ENCODE measurements around the gene FAM53B.
"Not testable (repeated sequence)": the region's sequence is repeated elsewhere in the genome, so short reads cannot be mapped to it uniquely, and the experiment has no call there.

Gene FAM53B

GRCh38 chr10:124595143-124595883 lies 148.9 kb downstream of the FAM53B start:
- no peak for DNase-seq

DNA sequence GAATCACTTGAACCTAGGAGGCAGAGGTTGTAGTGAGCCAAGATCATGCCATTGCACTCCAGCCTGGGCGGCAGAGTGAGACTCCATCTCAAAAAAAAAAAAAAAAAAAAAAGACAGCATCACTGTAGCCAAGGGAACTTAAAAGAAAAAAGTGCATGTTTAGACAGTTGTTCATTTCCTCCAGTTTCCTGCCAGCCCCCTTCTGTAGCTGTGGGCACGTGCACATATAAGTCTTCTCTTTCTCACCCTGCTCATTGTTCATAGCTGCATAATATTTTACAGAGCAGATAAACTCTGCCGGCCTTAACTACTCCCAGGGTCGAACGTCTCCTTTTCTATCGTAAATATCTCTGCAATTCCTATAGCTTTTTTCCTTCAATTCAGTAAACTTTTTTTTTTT lies 149.9 kb downstream of the FAM53B start:
- no peak for DNase-seq

- no peak for DNase-seq
Observed at GRCh38 chr10:124593431-124593985, 150.7 kb downstream of the FAM53B start.

- DNase-seq = no peak
Observed at GRCh38 chr10:124592736-124593430, 151.3 kb downstream of the FAM53B start.

GRCh38 chr10:124592101-124592500 lies 152.1 kb downstream of the FAM53B start:
- DNase-seq = no peak

- DNase-seq = no peak
Observed at GRCh38 chr10:124591123-124591495, 153.1 kb downstream of the FAM53B start.

DNA sequence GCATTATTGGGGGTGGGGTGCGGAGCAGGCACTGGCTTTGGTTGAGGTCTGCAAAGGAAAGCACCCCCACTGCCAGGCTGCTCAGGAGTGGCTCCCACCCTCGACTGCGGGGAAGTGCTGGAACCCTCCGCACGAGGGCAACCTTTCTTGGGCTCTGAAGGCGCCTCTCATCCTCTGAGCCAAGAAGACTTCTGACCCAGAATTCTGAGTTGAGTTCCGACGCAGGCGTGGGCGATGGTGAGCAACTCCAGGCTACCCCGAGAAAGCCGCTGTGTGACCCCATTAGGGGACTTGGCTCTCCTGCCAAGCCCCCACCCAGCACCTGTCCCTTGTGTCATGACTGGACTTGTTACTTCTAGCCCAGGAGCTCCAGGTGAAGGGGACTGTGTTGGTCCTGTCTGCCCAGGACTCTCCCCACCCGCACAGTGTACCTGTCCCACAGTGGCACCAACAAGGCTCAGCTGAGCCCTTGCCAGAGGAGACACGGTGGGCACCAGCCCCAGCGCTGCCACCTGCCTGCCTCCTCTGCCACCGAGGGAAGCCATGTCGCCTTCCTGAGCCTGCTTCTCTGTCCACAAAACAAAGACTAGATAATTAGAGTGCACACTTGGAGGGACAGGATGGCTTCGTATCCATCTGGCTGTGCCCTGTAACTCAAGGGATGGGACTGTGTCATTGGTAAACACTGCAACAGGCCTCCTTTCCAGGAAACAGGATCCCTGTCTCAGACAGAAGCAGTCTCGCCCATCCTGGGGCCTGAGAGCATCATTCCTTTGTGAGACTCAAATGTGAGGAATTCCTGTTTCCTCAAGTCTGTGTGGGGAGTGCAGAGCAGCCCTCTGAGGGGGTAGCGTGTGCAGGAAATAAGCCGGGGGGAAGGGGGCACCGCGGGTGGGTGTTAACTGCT lies 153.7 kb downstream of the FAM53B start:
- no peak for DNase-seq

DNA sequence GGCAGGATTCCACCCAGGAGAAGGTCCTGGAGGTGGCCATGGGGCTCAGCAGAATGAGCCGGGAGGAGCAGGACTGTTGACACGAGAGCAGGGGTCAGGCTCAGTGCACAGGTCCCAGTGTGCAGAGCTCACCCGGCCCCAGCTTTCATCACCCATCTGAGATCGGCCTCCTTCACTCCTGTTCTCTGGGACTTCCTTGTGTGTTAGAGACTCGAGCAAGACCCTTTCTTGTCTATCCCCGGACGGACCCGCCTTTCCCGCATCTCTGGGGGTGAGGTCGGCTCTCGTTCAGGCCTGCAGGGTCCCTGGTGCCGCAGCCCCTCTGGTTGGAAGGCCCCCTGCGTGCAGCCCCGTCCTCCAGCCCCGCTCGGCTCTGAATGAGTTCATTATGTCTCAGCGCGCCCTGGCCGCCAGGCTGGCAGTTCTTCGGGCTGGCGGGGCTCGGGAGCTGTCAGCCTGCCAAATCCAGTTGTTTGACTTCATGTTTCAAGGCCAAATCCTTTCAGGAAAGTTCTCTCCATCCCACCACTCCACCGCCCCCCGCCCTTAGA lies 154.6 kb downstream of the FAM53B start:
- DNase-seq = no peak

DNA sequence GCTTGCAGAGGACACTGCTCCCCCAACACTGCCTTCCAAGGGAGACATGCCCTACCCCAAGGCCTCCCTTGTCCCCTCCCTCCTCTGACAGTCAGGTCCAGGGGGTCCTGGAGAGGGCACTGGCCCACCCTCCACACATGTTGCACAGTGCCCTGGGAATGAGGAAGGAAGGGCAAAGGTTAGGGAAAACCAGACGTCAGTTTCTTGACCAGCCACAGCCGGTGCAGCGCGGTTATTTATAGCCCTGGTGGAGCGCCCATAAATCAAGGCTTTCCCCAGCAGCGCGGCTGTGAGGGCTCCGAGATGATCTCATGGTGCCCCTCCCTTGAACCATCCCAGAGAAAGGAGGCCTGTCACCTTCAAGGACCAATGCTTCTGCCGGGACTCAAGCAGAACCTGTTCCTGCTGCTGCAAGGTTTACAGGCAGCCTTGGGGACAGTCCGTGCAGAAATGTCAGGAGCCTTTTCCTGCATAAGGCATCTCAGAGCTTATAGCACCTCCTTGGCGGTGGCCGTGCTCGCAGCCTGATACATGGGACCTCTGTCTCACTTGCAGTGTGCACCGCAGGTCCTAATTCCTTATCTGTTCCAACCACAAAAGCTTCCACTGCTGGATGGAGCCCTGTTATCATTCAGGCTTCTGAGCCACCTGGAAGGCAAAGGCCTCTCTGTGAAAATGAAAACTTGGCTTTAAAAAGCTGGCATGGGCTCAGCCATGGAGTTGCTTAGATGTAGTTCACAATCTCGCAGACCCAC lies 155.3 kb downstream of the FAM53B start:
- no peak for DNase-seq

DNA sequence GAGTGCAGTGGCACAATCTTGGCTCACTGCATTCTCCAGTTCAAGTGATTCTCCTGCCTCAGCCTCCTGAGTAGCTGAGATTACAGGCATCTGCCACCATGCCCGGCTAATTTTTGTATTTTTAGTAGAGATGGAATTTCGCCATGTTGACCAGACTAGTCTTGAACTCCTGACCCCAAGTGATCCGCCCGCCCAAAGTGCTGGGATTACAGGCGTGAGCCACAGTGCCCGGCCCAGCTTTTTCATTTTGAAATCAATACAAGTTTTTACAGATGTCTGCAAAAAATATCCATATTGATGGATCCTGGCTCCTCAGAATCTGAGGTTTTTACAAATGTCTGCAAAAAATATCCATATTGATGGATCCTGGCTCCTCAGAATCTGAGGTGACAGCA lies 155.8 kb downstream of the FAM53B start:
- DNase-seq = not testable (repeated sequence)

- DNase-seq = no peak
Observed at GRCh38 chr10:124587811-124588211, 156.4 kb downstream of the FAM53B start.

- DNase-seq = no peak
Observed at GRCh38 chr10:124586142-124586541, 158.0 kb downstream of the FAM53B start.

DNA sequence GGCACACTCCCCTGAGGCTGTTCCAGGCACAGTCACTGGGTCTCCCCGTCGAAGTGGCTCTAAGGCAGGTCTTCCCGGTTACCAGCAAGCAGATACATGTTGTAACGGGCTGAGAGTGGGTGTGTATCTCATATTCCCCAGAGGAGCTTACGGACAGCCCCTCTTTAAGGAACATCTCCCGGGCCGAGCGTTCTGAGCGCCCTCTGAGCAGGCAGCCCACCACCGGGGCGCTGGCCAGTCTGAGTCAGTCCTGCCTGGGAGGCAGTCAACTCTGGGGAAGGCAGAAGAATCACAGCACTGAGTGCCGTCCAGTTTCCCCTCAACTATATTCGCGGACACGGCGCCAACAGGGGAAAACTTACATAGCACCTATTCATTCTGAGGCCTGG lies 165.2 kb downstream of the FAM53B start:
- DNase-seq = no peak

GRCh38 chr10:124578231-124579010 lies 165.8 kb downstream of the FAM53B start:
- DNase-seq = no peak

DNA sequence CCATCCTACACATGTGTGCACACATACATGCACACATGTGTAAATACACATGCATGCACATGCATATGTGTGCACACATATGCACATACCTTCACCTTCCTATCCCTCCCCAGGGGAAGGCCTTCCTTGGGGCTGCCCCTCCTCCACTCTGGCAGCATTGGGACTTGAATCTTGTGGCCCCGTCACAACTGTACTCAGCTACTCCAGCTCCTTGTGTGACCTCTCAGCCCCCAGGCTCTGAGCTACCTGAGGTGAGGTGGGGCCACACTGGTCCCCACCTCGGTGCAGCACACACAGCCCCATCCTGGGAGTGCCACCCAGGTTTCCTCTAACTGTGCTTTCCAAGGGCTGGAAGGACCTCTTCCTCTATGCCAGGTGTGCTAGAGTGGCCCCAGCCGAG lies 166.5 kb downstream of the FAM53B start:
- DNase-seq = no peak

DNA sequence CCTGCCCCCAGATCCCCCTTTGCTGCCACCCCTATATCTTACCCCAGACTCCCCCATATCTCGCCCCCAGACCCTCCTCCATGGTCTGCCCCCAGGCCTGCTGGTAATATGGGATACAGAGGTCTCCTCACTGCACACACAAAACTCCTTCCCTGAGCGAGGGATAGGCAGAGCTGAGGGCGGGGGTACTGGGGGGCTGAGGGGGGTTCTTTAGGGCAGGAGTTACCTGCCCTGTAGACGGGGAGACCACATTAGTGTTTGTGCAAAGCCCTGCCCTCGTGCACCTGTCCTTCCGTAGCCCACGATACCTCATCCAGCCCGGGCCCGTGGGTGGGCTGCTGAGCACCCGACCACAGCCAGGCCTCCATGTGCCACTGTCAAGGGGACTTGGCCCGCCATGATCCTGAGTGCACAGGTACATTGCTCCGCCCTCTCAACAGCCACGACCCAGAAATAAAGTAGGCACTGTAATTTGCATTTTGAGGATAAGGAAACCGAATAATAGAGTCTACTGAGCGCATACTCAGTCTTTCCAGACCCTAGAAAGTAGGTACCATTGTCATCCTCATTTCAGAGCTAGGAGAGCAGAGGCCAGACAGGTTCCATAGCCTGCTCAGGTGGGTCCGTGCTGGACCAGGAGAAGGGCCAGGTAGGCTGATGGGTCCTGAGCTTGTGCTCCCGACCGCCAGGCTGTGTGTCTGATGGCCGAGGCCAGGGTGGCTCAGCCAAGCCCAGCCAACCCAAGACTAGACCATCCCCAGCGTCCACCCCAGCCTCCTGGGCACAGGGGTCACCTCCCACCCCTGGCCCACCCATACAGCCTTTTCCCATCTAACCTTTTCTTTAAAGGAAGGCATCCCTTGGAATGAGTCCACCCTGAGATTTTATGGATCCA lies 167.4 kb downstream of the FAM53B start:
- no peak for DNase-seq

DNA sequence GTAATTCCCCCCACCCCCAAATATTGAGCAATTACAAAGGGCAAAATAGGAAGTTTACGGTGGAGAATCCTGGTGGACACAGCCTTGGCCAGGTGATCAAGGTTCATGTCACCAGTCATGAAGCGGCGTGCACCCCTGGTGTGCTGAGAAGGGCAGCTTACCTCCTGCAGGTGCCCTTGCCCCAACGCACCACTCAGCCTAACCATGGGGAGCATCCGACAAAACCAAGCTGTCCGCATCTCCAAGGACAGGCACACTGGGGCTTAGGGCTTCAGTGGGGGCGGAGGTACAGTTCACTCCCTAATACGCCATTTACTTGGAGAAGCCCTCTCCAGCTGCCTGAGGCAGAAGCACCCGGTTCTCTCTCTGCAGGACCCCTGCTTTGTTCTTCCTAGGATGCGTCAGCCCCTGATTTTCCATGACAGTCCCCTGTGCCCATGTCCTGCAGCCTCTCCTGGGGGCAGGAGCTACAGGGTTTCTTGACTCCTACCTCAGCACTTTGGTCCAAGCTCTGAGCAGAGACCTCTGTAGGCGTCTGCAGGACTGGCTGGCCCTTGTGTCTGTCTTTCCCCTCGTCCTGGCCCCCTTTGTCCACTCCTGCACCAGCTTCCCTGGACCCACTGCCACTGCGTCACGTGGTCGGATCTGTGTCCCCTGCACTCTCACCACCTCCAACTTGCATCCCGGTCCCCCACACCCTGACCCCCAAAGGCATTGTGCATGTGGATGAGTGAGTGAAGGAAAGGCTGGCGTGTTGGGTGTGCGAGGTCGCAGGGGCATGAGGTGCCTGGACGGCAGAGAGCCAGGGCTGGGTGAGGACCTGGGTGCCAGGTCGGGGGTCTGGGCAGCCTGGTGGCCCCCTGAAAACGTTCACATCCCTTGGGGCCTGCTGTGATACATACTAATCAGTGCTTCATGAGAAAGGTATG lies 168.8 kb downstream of the FAM53B start:
- DNase-seq = no peak

DNA sequence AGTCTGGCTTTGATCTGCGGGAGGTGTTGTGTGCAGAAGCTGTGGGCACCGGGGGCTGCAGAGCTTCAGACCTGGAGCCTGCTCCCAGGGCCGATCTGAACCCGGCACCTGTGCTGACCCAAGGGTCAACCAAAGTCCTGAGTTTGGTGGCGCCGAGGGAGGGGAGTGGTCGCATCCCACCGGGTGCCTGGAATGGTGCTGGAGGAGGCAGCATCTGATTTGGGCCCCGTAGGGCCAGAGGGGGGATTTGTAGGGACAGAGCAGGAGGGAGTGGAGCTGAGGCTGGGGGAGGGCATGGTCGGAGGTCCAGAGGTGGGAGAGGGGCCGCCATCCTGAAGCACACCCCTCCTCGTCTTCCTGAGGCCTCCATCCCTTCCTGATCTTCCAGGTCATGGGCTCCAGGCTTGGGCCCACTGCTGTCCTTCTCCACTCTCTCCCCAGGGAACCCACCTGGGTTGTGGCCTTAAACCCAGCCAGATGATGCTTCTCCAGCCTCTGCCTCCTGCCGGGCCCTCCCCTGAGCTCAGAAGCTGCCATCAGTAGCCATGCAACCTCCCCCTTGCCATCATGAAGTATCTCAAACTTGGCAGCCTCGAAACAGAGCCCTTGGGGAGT lies 169.6 kb downstream of the FAM53B start:
- no peak for DNase-seq

Data from effector CD4-positive, alpha-beta T cell (primary cell).